Mucosa of stomach (tissue), 1 donor: ENCODE measurements around the gene BPIFA2.

Experiments
- H3K27me3 ChIP-seq: one replicate; pipeline ENCODE4 v1.7.0; 2013; ENCODE audit warnings: mild to moderate bottlenecking, low read length; ENCODE audit not compliant: control insufficient read depth, insufficient read depth
- H3K36me3 ChIP-seq: one replicate; pipeline ENCODE4 v1.7.0; 2013; ENCODE audit warnings: low read length; ENCODE audit not compliant: control insufficient read depth, insufficient read depth
- H3K4me1 ChIP-seq: one replicate; pipeline ENCODE4 v1.7.0; 2013; ENCODE audit warnings: mild to moderate bottlenecking, low read length; ENCODE audit not compliant: control insufficient read depth, insufficient read depth
- H3K4me3 ChIP-seq: one replicate; pipeline ENCODE4 v1.7.0; 2013; ENCODE audit warnings: low read length
- H3K9ac ChIP-seq: one replicate; pipeline ENCODE4 v1.7.0; 2013; ENCODE audit warnings: mild to moderate bottlenecking, low read length, moderate library complexity
- H3K9me3 ChIP-seq: one replicate; pipeline ENCODE4 v1.7.0; 2013; ENCODE audit warnings: mild to moderate bottlenecking, low read length, moderate library complexity; ENCODE audit not compliant: control insufficient read depth
- donor health status: Pancreatic carcinoma.

Gene BPIFA2

DNA sequence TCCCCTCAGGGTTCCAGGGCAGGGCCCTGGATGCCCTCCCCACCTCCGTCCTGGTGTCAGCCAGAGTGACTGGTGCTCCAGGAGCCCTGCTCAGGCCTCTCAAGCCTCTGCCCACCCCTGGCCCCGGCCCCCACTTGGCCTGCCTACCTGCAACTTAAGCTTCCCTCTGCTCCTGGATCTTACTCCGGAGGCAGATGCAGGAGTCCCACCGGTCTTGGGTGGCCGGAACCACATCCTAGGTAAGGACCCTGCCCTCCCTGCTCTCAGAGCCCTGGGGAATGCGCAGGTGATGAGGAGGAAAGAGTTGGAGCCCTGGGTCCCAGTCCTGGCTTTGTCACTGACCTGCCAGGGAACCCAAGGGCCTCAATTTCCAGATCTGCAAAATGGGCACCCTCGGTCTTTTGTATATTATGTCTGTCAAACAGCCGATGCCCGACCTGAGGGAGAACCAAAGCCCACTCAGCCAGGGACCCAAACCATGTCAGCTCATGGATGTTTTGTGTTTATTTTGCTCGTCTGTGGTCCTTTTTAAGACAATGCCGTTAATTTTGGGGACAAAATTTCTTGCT lies 34.5 kb upstream of the BPIFA2 start:
- no peaks in the 10 kb centered on the region for H3K27me3 ChIP-seq
- no peaks in the 10 kb centered on the region for H3K9me3 ChIP-seq
- no peak overlapping the region for H3K4me3 ChIP-seq
- H3K36me3 ChIP-seq, result no peaks in the 10 kb centered on the region
- H3K4me1 ChIP-seq, result no peaks in the 10 kb centered on the region
- H3K9ac ChIP-seq, result no peak overlapping the region

DNA sequence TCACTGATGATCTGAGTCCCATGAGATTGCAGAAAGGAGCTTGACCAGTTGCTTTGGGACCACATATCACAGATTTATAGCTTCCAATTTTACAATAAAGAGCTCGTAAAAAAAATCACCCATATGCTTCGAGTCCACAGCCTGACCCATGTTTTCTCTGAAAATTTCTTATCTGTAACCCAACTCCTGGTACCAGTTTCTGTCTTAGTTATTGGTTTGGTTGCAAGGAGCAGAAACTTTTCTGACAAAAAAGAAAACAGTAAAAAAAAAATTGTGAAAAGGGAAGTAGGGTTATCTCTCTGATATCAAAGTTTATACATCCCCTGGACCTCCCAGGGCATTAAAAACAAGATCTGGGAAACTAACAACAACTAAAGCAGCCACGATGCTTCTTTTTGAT lies 30.8 kb upstream of the BPIFA2 start:
- H3K36me3 ChIP-seq, result no peaks in the 10 kb centered on the region
- H3K9me3 ChIP-seq, result no peaks in the 10 kb centered on the region
- no peaks in the 10 kb centered on the region for H3K27me3 ChIP-seq
- no peak overlapping the region for H3K4me3 ChIP-seq
- no peaks in the 10 kb centered on the region for H3K4me1 ChIP-seq
- H3K9ac ChIP-seq, result no peak overlapping the region

GRCh38 chr20:33139467-33139866 lies 28.5 kb upstream of the BPIFA2 start:
- no peak overlapping the region for H3K4me3 ChIP-seq
- no peaks in the 10 kb centered on the region for H3K9me3 ChIP-seq
- no peaks in the 10 kb centered on the region for H3K4me1 ChIP-seq
- no peak overlapping the region for H3K9ac ChIP-seq
- no peaks in the 10 kb centered on the region for H3K27me3 ChIP-seq
- no peaks in the 10 kb centered on the region for H3K36me3 ChIP-seq

- Histone ChIP-seq H3K9me3 (no peaks in the 10 kb centered on the region), H3K4me3 (no peak overlapping the region), H3K36me3 (no peaks in the 10 kb centered on the region), H3K9ac (no peak overlapping the region), H3K27me3 (no peaks in the 10 kb centered on the region), H3K4me1 (no peaks in the 10 kb centered on the region)
Measured at GRCh38 chr20:33145521-33145920, 22.4 kb upstream of the BPIFA2 start.

DNA sequence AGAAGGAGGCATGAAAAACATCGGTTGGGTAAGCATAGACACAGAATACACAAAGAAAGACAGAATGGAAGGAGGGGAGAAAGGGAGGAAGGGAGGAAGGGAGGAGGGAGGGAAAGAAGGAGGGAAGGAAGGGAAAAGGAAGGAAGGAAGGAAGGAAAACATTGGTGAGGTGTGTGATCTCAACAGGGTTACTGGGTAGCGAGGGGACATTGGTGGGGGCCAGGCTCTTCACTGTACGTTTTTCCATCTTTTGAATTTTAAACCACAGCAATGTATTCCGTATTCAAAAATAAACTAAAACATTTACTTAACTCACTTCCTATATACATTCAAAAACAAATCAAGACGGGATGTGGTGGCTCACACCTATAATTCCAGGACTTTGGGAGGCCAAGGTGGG lies 20.7 kb upstream of the BPIFA2 start:
- Histone ChIP-seq H3K9me3 (no peaks in the 10 kb centered on the region), H3K27me3 (no peaks in the 10 kb centered on the region)

DNA sequence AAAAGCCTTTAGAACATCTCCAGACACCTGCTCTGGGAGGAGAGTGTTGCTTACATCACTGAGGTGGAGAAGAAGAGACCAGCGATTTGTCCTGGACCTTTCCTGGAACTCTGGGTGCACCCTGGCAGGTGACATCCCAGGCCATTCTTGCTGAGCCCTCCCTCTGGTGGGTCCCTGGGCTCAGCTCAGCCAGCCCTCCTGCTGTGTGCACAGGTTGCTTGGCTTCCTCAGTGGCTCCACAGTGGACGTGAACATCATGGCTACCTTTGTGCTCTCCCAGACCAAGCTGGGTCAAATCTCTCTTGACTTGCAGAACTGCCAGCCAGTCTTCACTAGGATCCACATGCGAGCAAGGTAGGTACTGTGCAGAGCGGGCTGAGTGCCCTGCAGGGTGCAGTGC lies 19.9 kb upstream of the BPIFA2 start:
- Histone ChIP-seq H3K9ac (no peak overlapping the region), H3K4me1 (no peaks in the 10 kb centered on the region), H3K4me3 (no peak overlapping the region), H3K27me3 (no peaks in the 10 kb centered on the region), H3K9me3 (no peaks in the 10 kb centered on the region), H3K36me3 (no peaks in the 10 kb centered on the region)

More for the DNA sequence above, 20.7 kb upstream of the BPIFA2 start:
- Histone ChIP-seq H3K9ac (no peak overlapping the region), H3K4me1 (no peaks in the 10 kb centered on the region), H3K4me3 (no peak overlapping the region), H3K36me3 (no peaks in the 10 kb centered on the region)

DNA sequence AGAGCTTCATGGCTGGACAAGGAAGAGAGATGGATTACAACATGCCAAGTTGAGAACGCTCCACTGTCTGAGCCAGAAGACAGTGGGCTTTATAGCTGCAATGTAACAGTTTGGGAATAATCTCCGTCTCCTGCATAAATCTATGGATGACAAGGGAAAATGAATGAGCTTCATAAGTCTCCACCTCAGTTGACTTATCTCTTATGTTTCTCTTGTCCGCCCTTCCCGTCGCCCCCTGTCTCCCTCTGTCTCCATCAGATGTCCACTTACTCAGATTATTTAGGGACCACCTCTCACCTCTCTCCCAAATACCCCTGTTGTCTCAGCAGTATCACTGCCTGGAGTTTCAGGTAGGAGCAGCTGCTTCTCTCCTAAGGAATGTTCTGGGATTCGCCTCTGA lies 13.7 kb upstream of the BPIFA2 start:
- Histone ChIP-seq H3K36me3 (no peaks in the 10 kb centered on the region), H3K9ac (no peak overlapping the region), H3K4me1 (no peaks in the 10 kb centered on the region), H3K27me3 (no peaks in the 10 kb centered on the region), H3K9me3 (no peaks in the 10 kb centered on the region), H3K4me3 (no peak overlapping the region)

DNA sequence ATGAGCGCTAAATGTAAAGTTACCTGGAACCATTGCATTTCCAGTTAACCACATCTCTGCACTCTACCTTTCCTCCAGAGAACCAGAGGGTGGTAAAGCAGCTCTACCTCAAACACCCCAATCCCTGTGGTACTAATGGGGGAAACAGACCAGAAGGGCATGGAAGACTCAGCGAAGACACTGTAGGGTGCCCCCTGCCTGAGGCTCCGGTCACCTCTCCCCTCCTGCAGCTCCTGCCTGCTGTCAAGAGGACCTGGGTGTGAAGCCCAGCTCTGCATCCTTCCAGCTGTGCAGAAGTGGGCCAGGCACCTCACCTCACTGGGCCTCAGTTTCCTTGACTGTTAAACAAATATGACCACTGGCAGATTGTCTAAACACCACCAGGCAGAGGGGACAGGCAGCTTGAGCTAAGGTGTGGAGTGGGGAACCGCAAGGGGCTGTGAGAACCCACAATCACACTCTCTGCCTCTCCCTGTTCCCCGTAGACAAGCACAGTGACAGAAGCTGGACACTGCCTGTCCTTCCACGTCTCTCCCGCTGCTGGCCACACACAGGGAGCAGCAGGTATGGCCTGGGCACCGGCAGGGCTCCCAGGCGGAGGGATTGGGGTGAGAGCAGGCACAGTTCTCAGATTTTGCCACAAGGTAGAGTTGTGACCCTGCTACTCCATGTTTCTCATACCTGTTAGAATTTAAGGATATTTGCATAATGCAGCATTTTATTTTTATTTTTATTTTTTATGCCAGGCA lies 9.1 kb upstream of the BPIFA2 start:
- no peaks in the 10 kb centered on the region for H3K4me1 ChIP-seq
- H3K27me3 ChIP-seq, result no peaks in the 10 kb centered on the region
- H3K9ac ChIP-seq, result no peak overlapping the region
- H3K9me3 ChIP-seq, result no peaks in the 10 kb centered on the region
- no peak overlapping the region for H3K4me3 ChIP-seq
- H3K36me3 ChIP-seq, result no peaks in the 10 kb centered on the region

GRCh38 chr20:33159713-33160112 lies 8.2 kb upstream of the BPIFA2 start:
- Histone ChIP-seq H3K9ac (no peak overlapping the region), H3K27me3 (no peaks in the 10 kb centered on the region), H3K36me3 (no peaks in the 10 kb centered on the region), H3K9me3 (no peaks in the 10 kb centered on the region), H3K4me1 (no peaks in the 10 kb centered on the region), H3K4me3 (no peak overlapping the region)

DNA sequence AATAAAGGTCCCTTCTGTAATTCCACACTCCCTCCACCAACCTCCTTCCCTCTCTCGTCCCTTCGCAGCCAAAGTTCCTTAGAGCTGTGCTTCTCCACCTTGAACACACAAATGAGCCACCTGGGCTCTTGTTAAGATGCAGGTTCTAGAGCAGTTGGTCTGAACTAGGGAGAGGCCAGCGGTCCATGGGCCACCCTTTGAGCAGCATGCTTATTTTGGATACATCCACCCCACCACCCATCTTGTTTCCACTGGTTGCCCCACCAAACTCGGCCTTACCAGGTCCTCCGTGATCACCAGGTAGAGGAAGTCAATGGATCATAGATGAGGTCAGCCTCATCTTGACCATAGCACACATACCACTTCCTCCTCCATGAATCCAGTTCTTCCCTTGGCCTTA lies 7.3 kb upstream of the BPIFA2 start:
- H3K9ac ChIP-seq, result no peak overlapping the region
- no peak overlapping the region for H3K4me3 ChIP-seq
- no peaks in the 10 kb centered on the region for H3K4me1 ChIP-seq
- no peaks in the 10 kb centered on the region for H3K9me3 ChIP-seq
- no peaks in the 10 kb centered on the region for H3K27me3 ChIP-seq
- no peaks in the 10 kb centered on the region for H3K36me3 ChIP-seq

GRCh38 chr20:33162313-33162712 lies 5.6 kb upstream of the BPIFA2 start:
- Histone ChIP-seq H3K4me1 (no peaks in the 10 kb centered on the region), H3K36me3 (no peaks in the 10 kb centered on the region), H3K27me3 (no peaks in the 10 kb centered on the region), H3K4me3 (no peak overlapping the region), H3K9me3 (no peaks in the 10 kb centered on the region), H3K9ac (no peak overlapping the region)

GRCh38 chr20:33162753-33163152 lies 5.2 kb upstream of the BPIFA2 start:
- Histone ChIP-seq H3K36me3 (no peaks in the 10 kb centered on the region), H3K4me3 (no peak overlapping the region), H3K9ac (no peak overlapping the region), H3K9me3 (no peaks in the 10 kb centered on the region), H3K27me3 (no peaks in the 10 kb centered on the region), H3K4me1 (no peaks in the 10 kb centered on the region)
